K562 (cell line): ENCODE measurements around the gene AGPAT3. TPM values are rescaled to one million over a fixed set of nuclear protein-coding genes. Genes with fewer than 3 reads are reported as not detected.

Experiments used
- ELF4 ChIP-seq: fragments of 450-650 bp; formaldehyde crosslinking; IDR thresholded peaks from 2 replicates; pipeline ENCODE4 v1.4.0; 2022; ENCODE audit warnings: missing genetic modification characterization
- POLR3G ChIP-seq: IDR thresholded peaks from 2 replicates; pipeline ENCODE4 v1.6.1; 2011; ENCODE audit not compliant: insufficient read length, insufficient replicate concordance; ENCODE audit errors: extremely low read depth
- RBFOX2 ChIP-seq: fragments of 200-400 bp; formaldehyde crosslinking; IDR thresholded peaks from 2 replicates; pipeline ENCODE4 v1.6.1; 2017; ENCODE audit warnings: low read depth, mild to moderate bottlenecking, low read length, moderate library complexity
- SLC30A9 ChIP-seq: fragments of 250-450 bp; sonication (Bioruptor Pico); IDR thresholded peaks from 2 replicates; pipeline ENCODE4 v1.8.0; 2022; ENCODE audit warnings: mild to moderate bottlenecking, moderate library complexity
- SP1 ChIP-seq: sonication (generic); formaldehyde crosslinking; IDR thresholded peaks from 2 replicates; pipeline ENCODE4 v1.8.1; 2022; ENCODE audit warnings: mild to moderate bottlenecking, missing genetic modification reagents
- YBX1 ChIP-seq: fragments of 450-650 bp; IDR thresholded peaks from 2 replicates; pipeline ENCODE4 v1.7.1; 2016; ENCODE audit warnings: mild to moderate bottlenecking
- ZNF830 ChIP-seq: fragments of 250-450 bp; sonication (Bioruptor Pico); IDR thresholded peaks from 2 replicates; pipeline ENCODE4 v1.5.0; 2021; ENCODE audit warnings: mild to moderate bottlenecking
- polyA plus RNA-seq, 8 experiments: library from polyadenylated mRNA; depleted of rRNA in 4 of 8; stranded (reverse) in 5 of 8; unstranded in 3 of 8; fragments of >200 nt; fragmentation: Nextera tagmentation in 2 of 8; fragmentation: Illumina TruSeq in 1 of 8; extraction: Ambion mirVana in 2 of 8; extraction: Trizol in 1 of 8; gene quantifications; 2 replicates each; pipeline versions ENCODE4 v1.2.1 to v1.2.3, GENCODE V29; 2011 to 2014; ENCODE audit warnings: inconsistent platforms in 1 of 8, missing spikeins in 1 of 8
- total RNA-seq, 7 experiments: library from RNA; depleted of rRNA in 6 of 7; stranded (reverse); fragments of >200 nt in 6 of 7; fragmentation: Illumina TruSeq in 2 of 7; extraction: Trizol in 2 of 7; gene quantifications; 2 replicates each; pipeline versions ENCODE4 v1.2.1 to v1.2.3, GENCODE V29; 2011 to 2021; ENCODE audit warnings: low replicate concordance in 1 of 7
- TF ChIP-seq, protein P1 (sequence below): sonication (generic); formaldehyde crosslinking; IDR thresholded peaks from 2 replicates; pipeline ENCODE4 v1.8.1; 2023; ENCODE audit warnings: mild to moderate bottlenecking, missing genetic modification reagents

Gene AGPAT3
- total and polyA plus RNA-seq, 9 of the 15 experiments (the other 6 are each of a cell fraction or from before 2014, with no cell fraction given): 1.5 to 88.4 (median 35.7) TPM

DNA sequence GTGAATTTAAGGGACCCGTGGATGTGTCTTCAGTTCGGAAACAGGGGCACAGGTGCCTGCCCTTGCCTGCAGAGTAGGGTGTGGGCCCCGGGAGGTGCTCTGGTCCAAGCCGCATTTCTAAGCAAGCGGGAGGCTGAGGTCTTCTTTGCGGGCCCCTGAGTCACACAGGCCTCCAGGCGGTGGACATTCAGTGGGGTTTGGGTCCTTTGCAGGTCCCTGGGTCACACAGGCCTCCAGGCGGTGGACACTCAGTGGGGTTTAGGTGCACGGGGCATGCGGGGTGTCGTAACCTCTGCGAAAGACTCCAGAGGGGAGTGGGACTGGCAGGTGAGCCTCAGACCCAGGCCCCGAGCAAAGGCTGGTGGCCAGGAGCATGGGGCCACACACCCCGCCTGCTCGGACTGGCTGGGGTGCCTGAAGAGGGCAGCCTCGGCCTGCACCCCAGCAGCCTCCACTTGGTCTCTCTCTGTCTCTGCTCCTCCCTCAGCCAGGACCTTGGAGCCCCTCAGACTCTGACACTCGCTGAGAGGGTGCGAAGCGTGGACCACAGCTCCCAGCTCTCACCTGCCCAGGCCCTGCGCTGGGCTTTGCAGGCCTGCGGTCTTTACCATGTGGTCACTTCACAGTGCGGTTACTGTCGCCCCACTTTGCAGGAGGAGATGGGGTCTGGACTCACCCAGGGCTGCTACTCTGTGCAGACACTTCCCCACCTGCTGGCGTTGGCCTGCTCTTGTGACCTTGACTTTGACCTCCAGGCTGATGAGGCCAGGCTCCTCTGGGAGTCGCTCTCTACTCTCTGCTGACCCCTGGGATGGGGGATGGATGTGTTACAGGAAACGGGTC is 6.0 kb upstream of the AGPAT3 start (continued):
- no peak for TF ChIP-seq ZNF830
- TF ChIP-seq POLR3G: no peak
- no peak for TF ChIP-seq SLC30A9 (CRISPR knock-in tag)
- no peak for TF ChIP-seq ELF4 (CRISPR knock-in tag)
- peak; percentile 51 for TF ChIP-seq RBFOX2
- TF ChIP-seq YBX1: no peak
- TF ChIP-seq SP1 (CRISPR knock-in tag): no peak
- TF ChIP-seq, protein P1, sequence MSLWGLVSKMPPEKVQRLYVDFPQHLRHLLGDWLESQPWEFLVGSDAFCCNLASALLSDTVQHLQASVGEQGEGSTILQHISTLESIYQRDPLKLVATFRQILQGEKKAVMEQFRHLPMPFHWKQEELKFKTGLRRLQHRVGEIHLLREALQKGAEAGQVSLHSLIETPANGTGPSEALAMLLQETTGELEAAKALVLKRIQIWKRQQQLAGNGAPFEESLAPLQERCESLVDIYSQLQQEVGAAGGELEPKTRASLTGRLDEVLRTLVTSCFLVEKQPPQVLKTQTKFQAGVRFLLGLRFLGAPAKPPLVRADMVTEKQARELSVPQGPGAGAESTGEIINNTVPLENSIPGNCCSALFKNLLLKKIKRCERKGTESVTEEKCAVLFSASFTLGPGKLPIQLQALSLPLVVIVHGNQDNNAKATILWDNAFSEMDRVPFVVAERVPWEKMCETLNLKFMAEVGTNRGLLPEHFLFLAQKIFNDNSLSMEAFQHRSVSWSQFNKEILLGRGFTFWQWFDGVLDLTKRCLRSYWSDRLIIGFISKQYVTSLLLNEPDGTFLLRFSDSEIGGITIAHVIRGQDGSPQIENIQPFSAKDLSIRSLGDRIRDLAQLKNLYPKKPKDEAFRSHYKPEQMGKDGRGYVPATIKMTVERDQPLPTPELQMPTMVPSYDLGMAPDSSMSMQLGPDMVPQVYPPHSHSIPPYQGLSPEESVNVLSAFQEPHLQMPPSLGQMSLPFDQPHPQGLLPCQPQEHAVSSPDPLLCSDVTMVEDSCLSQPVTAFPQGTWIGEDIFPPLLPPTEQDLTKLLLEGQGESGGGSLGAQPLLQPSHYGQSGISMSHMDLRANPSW (CRISPR knock-in tag): no peak
